Neural progenitor cell (in vitro differentiated cells): ENCODE measurements around the gene MAP9.

Experiments used
- EZH2 ChIP-seq: fragments of 200-600 bp; sonication (generic); IDR thresholded peaks from 2 replicates; pipeline ENCODE4 v1.6.1; 2017; ENCODE audit warnings: antibody characterized with exemption, mild to moderate bottlenecking, moderate library complexity
- EZH2phosphoT487 ChIP-seq: fragments of 200-600 bp; sonication (generic); IDR thresholded peaks from 2 replicates; pipeline ENCODE4 v1.6.1; 2017; ENCODE audit warnings: antibody characterized with exemption
- TF ChIP-seq, protein P1 (sequence below): fragments of 200-600 bp; sonication (generic); IDR thresholded peaks from 2 replicates; pipeline ENCODE4 v1.5.1; 2017; ENCODE audit warnings: antibody characterized with exemption, mild to moderate bottlenecking

DNA sequence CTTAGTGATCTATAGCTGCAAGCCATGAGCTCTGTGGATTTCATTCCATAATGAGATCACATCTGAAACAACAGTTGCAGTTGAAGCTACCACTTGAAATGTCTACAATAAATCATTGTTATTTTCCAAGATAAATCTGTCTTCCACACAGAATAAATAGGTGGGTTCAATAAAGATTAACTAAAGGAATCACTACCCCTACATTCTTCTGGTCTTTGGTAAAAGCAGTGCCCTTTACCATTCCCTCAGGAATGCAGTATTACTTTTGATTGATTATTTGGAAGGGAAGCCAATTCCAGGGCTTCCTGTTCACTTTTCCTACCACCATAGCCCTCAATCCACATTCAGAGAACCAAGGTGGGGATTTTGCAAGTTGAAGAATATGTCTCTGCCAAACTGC, 38.9 kb upstream of the MAP9 start:
- TF ChIP-seq, protein P1, sequence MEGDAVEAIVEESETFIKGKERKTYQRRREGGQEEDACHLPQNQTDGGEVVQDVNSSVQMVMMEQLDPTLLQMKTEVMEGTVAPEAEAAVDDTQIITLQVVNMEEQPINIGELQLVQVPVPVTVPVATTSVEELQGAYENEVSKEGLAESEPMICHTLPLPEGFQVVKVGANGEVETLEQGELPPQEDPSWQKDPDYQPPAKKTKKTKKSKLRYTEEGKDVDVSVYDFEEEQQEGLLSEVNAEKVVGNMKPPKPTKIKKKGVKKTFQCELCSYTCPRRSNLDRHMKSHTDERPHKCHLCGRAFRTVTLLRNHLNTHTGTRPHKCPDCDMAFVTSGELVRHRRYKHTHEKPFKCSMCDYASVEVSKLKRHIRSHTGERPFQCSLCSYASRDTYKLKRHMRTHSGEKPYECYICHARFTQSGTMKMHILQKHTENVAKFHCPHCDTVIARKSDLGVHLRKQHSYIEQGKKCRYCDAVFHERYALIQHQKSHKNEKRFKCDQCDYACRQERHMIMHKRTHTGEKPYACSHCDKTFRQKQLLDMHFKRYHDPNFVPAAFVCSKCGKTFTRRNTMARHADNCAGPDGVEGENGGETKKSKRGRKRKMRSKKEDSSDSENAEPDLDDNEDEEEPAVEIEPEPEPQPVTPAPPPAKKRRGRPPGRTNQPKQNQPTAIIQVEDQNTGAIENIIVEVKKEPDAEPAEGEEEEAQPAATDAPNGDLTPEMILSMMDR = no peak
- TF ChIP-seq EZH2 (no peak), EZH2phosphoT487 (no peak)
